NT2/D1 (cell line): ENCODE measurements around the gene LRRC8E.
"Not testable (repeated sequence)": the region's sequence is repeated elsewhere in the genome, so short reads cannot be mapped to it uniquely, and the experiment has no call there.

Experiments used
- DNase-seq: peaks from one replicate; pipeline ENCODE4 v3.0.0-alpha.2; 2011; ENCODE audit warnings: low read depth, low spot score
- H3K27me3 ChIP-seq: 2 replicates; pipeline ENCODE4 v1.6.0; 2011; ENCODE audit warnings: mild to moderate bottlenecking; ENCODE audit not compliant: insufficient read length, insufficient read depth
- H3K36me3 ChIP-seq: 2 replicates; pipeline ENCODE4 v1.6.1; 2011; ENCODE audit warnings: mild to moderate bottlenecking, low read length, mixed read lengths; ENCODE audit not compliant: insufficient read depth, insufficient read length
- H3K4me1 ChIP-seq: 2 replicates; pipeline ENCODE4 v1.5.1; 2011; ENCODE audit not compliant: insufficient read depth, insufficient read length
- H3K4me3 ChIP-seq: 2 replicates; pipeline ENCODE4 v1.5.1; 2011; ENCODE audit warnings: low read depth; ENCODE audit not compliant: insufficient read length
- H3K9ac ChIP-seq: 2 replicates; pipeline ENCODE4 v1.6.0; 2011; ENCODE audit warnings: low read depth; ENCODE audit not compliant: insufficient read length
- H3K9me3 ChIP-seq: 2 replicates; pipeline ENCODE4 v1.5.1; 2011; ENCODE audit warnings: mild to moderate bottlenecking, low read length; ENCODE audit not compliant: insufficient read depth
- SUZ12 ChIP-seq: IDR thresholded peaks from 2 replicates; pipeline ENCODE4 v1.6.1; 2011; ENCODE audit not compliant: insufficient read length, insufficient read depth; ENCODE audit errors: extremely low read depth
- YY1 ChIP-seq: IDR thresholded peaks from 2 replicates; pipeline ENCODE4 v1.6.1; 2011; ENCODE audit not compliant: insufficient read length, insufficient read depth
- ZNF274 ChIP-seq: IDR thresholded peaks from 2 replicates; pipeline ENCODE4 v1.6.1; 2011; ENCODE audit warnings: mild to moderate bottlenecking, low read depth, low read length

The LRRC8E gene

GRCh38 chr19:7917267-7918061 is 29.2 kb downstream of the LRRC8E start:
- H3K4me3 ChIP-seq = peak overlapping the region; percentile 50
- H3K4me1 ChIP-seq = peaks cover 19% of the 10 kb centered on the region
- no peak for DNase-seq
- TF ChIP-seq ZNF274 = no peak
- no peak for TF ChIP-seq SUZ12
- TF ChIP-seq YY1 = no peak
- H3K27me3 ChIP-seq = peaks cover 36% of the 10 kb centered on the region
- peaks cover 18% of the 10 kb centered on the region for H3K36me3 ChIP-seq
- H3K9me3 ChIP-seq = peaks cover 4% of the 10 kb centered on the region; the same call in 1 of the 2 replicates
- peak overlapping the region; percentile 85 for H3K9ac ChIP-seq

GRCh38 chr19:7918062-7918614 is 29.8 kb downstream of the LRRC8E start:
- not testable (repeated sequence) for H3K9me3 ChIP-seq, DNase-seq
- Histone ChIP-seq H3K27me3 (peaks cover 36% of the 10 kb centered on the region), H3K36me3 (peaks cover 18% of the 10 kb centered on the region), H3K4me3 (peak overlapping the region; percentile 50), H3K4me1 (peaks cover 20% of the 10 kb centered on the region), H3K9ac (peak overlapping the region; percentile 85)

GRCh38 chr19:7918615-7919421 is 30.5 kb downstream of the LRRC8E start:
- no peak for TF ChIP-seq SUZ12
- no peak for TF ChIP-seq ZNF274
- no peak for TF ChIP-seq YY1
- no peak overlapping the region for H3K4me3 ChIP-seq
- peaks cover 22% of the 10 kb centered on the region for H3K4me1 ChIP-seq
- H3K9ac ChIP-seq = peak overlapping the region; percentile 10
- peaks cover 36% of the 10 kb centered on the region for H3K27me3 ChIP-seq
- DNase-seq = no peak
- peaks cover 4% of the 10 kb centered on the region; the same call in 1 of the 2 replicates for H3K9me3 ChIP-seq
- peaks cover 25% of the 10 kb centered on the region for H3K36me3 ChIP-seq

GRCh38 chr19:7919610-7920518 is 31.6 kb downstream of the LRRC8E start, which contains the start of gene SNAPC2:
SNAPC2 (plus strand) TSS chr19:7920338; CDS start chr19:7920367, 29 bp downstream.
- TF ChIP-seq SUZ12 (no peak), YY1 (no peak)
- Histone ChIP-seq H3K4me1 (peaks cover 26% of the 10 kb centered on the region), H3K9ac (peak within 1 kb of the TSS; percentile 89)

GRCh38 chr19:7920519-7921301 is 32.4 kb downstream of the LRRC8E start:
- H3K9ac ChIP-seq = peak overlapping the region; percentile 89
- H3K4me3 ChIP-seq = peak overlapping the region; percentile 86
- peaks cover 33% of the 10 kb centered on the region for H3K36me3 ChIP-seq
- H3K4me1 ChIP-seq = peaks cover 23% of the 10 kb centered on the region
- H3K9me3 ChIP-seq = peaks cover 4% of the 10 kb centered on the region; the same call in 1 of the 2 replicates
- H3K27me3 ChIP-seq = peaks cover 27% of the 10 kb centered on the region
- TF ChIP-seq ZNF274 (no peak), SUZ12 (no peak), YY1 (no peak)
- DNase-seq = peak; percentile 89

More at GRCh38 chr19:7919610-7920518, 31.6 kb downstream of the LRRC8E start, which contains the start of gene SNAPC2:
- Histone ChIP-seq H3K4me3 (peak within 1 kb of the TSS; percentile 86), H3K27me3 (peaks cover 32% of the 10 kb centered on the region), H3K9me3 (peaks cover 4% of the 10 kb centered on the region; the same call in 1 of the 2 replicates), H3K36me3 (peaks cover 33% of the 10 kb centered on the region)
- DNase-seq = peak; percentile 87
